CD14-positive monocyte (primary cell): ENCODE measurements around the gene SUSD1. TPM values are rescaled to one million over a fixed set of nuclear protein-coding genes. Genes with fewer than 3 reads are reported as not detected.
A peak's percentile ranks its signal among the peaks of the same experiment; 100 is the strongest.
"Not testable (repeated sequence)": the region's sequence is repeated elsewhere in the genome, so short reads cannot be mapped to it uniquely, and the experiment has no call there.

Experiments
- DNase-seq, 3 donors: peaks; one replicate each; pipeline ENCODE4 v3.0.0-alpha.2; 2011 to 2022
- H2AFZ ChIP-seq: 2 replicates; pipeline ENCODE4 v1.6.0; 2012; ENCODE audit warnings: mild to moderate bottlenecking, low read depth, low read length, inconsistent platforms; ENCODE audit not compliant: insufficient read depth, poor library complexity, severe bottlenecking
- H3K27ac ChIP-seq, 2 donors: 1 replicate in 1 of 2; 2 replicates in 1 of 2; pipeline ENCODE4 v1.5.1; 2012 to 2013; ENCODE audit warnings: low read length in 2 of 2, control low read depth in 1 of 2, inconsistent platforms in 1 of 2, low read depth in 1 of 2, mild to moderate bottlenecking in 1 of 2
- H3K27me3 ChIP-seq, 2 donors: one replicate each; pipeline versions ENCODE4 v1.6.0 to v1.6.1; 2011 to 2013; ENCODE audit warnings: low read length in 2 of 2; ENCODE audit not compliant: control insufficient read depth in 2 of 2, insufficient read depth in 2 of 2
- H3K36me3 ChIP-seq, 2 donors: replicated peaks in 1 of 2; 1 replicate in 1 of 2; 2 replicates in 1 of 2; pipeline versions ENCODE4 v1.5.1 to v1.6.1; 2012 to 2013; ENCODE audit warnings: low read length in 2 of 2, control low read depth in 1 of 2, inconsistent platforms in 1 of 2, mild to moderate bottlenecking in 1 of 2; ENCODE audit not compliant: insufficient read depth in 2 of 2, control insufficient read depth in 1 of 2
- H3K4me1 ChIP-seq, 2 donors: 1 replicate in 1 of 2; 2 replicates in 1 of 2; pipeline versions ENCODE4 v1.5.1 to v1.6.1; 2012 to 2013; ENCODE audit warnings: low read length in 2 of 2, control low read depth in 1 of 2, inconsistent platforms in 1 of 2, mild to moderate bottlenecking in 1 of 2, moderate library complexity in 1 of 2; ENCODE audit not compliant: insufficient read depth in 2 of 2, control insufficient read depth in 1 of 2
- H3K4me2 ChIP-seq: replicated peaks from 2 replicates; pipeline ENCODE3; 2012; ENCODE audit warnings: low read length, moderate library complexity, mild to moderate bottlenecking; ENCODE audit not compliant: poor library complexity, severe bottlenecking; ENCODE audit errors: extremely low read depth
- H3K4me3 ChIP-seq, 3 experiments: fragments of 200-600 bp in 1 of 3; sonication (generic) in 1 of 3; replicated peaks in 1 of 3; 1 replicate in 2 of 3; 2 replicates in 1 of 3; pipeline ENCODE4 v1.5.1; 2011 to 2013; ENCODE audit warnings: low read length in 3 of 3, mild to moderate bottlenecking in 3 of 3, control low read depth in 2 of 3, low read depth in 2 of 3, inconsistent platforms in 1 of 3, moderate library complexity in 1 of 3
- H3K79me2 ChIP-seq: 2 replicates; pipeline ENCODE4 v1.6.0; 2012; ENCODE audit warnings: mild to moderate bottlenecking, control low read depth, inconsistent platforms, low read length, moderate library complexity; ENCODE audit not compliant: insufficient read depth
- H3K9ac ChIP-seq: 2 replicates; pipeline ENCODE4 v1.6.0; 2017; ENCODE audit warnings: low read length, mild to moderate bottlenecking; ENCODE audit not compliant: insufficient read depth, poor library complexity, severe bottlenecking
- H3K9me3 ChIP-seq, 2 donors: replicated peaks in 1 of 2; 1 replicate in 1 of 2; 2 replicates in 1 of 2; pipeline versions ENCODE4 v1.5.1 to v1.6.1; 2012 to 2013; ENCODE audit warnings: low read length in 2 of 2, control low read depth in 1 of 2; ENCODE audit not compliant: control insufficient read depth in 1 of 2, insufficient read depth in 1 of 2
- H4K20me1 ChIP-seq: 2 replicates; pipeline ENCODE4 v1.6.0; 2012; ENCODE audit warnings: mild to moderate bottlenecking, low read length, control low read depth, moderate library complexity; ENCODE audit not compliant: insufficient read depth
- H3K27ac Mint-ChIP-seq, 7 donors: one replicate each; pipeline ENCODE4 v1.8.0; 2020; ENCODE audit warnings: mild to moderate bottlenecking in 7 of 7, mixed read lengths in 7 of 7, moderate library complexity in 6 of 7, inconsistent platforms in 2 of 7
- H3K27me3 Mint-ChIP-seq, 3 donors: one replicate each; pipeline ENCODE4 v1.8.0; 2021 to 2022; ENCODE audit warnings: low read depth in 3 of 3, mild to moderate bottlenecking in 3 of 3, mixed read lengths in 3 of 3, moderate library complexity in 3 of 3, inconsistent platforms in 1 of 3
- H3K36me3 Mint-ChIP-seq, 2 donors: one replicate each; pipeline ENCODE4 v1.8.0; 2020; ENCODE audit warnings: mixed read lengths in 2 of 2, inconsistent platforms in 1 of 2, mild to moderate bottlenecking in 1 of 2
- H3K4me1 Mint-ChIP-seq: one replicate; pipeline ENCODE4 v1.8.0; 2020; ENCODE audit warnings: mild to moderate bottlenecking, mixed read lengths
- H3K4me3 Mint-ChIP-seq, 2 donors: one replicate each; pipeline ENCODE4 v1.8.0; 2020; ENCODE audit warnings: mild to moderate bottlenecking in 2 of 2, mixed read lengths in 2 of 2, moderate library complexity in 1 of 2
- H3K9me3 Mint-ChIP-seq, 7 donors: one replicate each; pipeline ENCODE4 v1.8.0; 2020 to 2022; ENCODE audit warnings: mixed read lengths in 7 of 7, mild to moderate bottlenecking in 6 of 7, moderate library complexity in 6 of 7, inconsistent platforms in 2 of 7
- CTCF ChIP-seq: fragments of 200-600 bp; IDR thresholded peaks from one replicate; pipeline ENCODE4 v1.8.0; 2022; ENCODE audit warnings: antibody characterized with exemption, mild to moderate bottlenecking
- WGBS: methylation state at CpG from one replicate; pipeline ENCODE4 v1.1.5; 2013; ENCODE audit warnings: missing lambda C conversion rate; ENCODE audit not compliant: insufficient coverage; 5-methylcytosine and 5-hydroxymethylcytosine counted together
- intact Hi-C, 2 donors: fragments of 100-400 bp; cut with micrococcal nuclease; formaldehyde crosslinking; loops; one replicate each; pipeline versions ENCODE4 v1.15.0 to v1.15.1; 2023
- polyA plus RNA-seq, 3 donors: library from polyadenylated mRNA; depleted of rRNA in 1 of 3; unstranded in 2 of 3; stranded (reverse) in 1 of 3; fragments of 300-500 nt in 2 of 3; fragments of >200 nt in 1 of 3; fragmentation: Illumina TruSeq in 2 of 3; gene quantifications; 1 replicate in 2 of 3; 2 replicates in 1 of 3; pipeline ENCODE4 v1.2.3, GENCODE V29; 2012 to 2021

The SUSD1 gene
- polyA plus RNA-seq, 3 donors, result 29.1 to 42.3 (median 30.9) TPM

- intact Hi-C loops, result no loop called here
- DNase-seq, result peak in 2 of 3 donors; percentile 14 to 18
- peaks cover 13% of the 10 kb centered on the region for H3K4me1 Mint-ChIP-seq
- no peak for TF ChIP-seq CTCF
- H3K9me3 Mint-ChIP-seq, result peaks cover 0 to 14% (median 7%) of the 10 kb centered on the region in 7 donors
- H3K36me3 Mint-ChIP-seq, result peaks cover 9 to 14% of the 10 kb centered on the region in 2 donors
- WGBS, result 69% methylated on average over 2 of the region's 4 CpGs
- peaks cover 10 to 12% of the 10 kb centered on the region in 2 donors for H3K4me1 ChIP-seq
- peak overlapping the region in 5 of 7 donors; percentile 7 to 89 (median 23) for H3K27ac Mint-ChIP-seq
- H3K9me3 ChIP-seq, result peaks cover 0 to 6% of the 10 kb centered on the region in 2 donors
- no peaks in the 10 kb centered on the region for H3K79me2 ChIP-seq
- no peak overlapping the region for H3K9ac ChIP-seq
- H3K27me3 ChIP-seq, result no peaks in the 10 kb centered on the region
- peak overlapping the region in 1 of 2 donors; percentile 2 for H3K27ac ChIP-seq
- H3K4me3 Mint-ChIP-seq, result no peak overlapping the region
- H3K4me3 ChIP-seq, result no peak overlapping the region
- peaks cover 0 to 3% (median 2%) of the 10 kb centered on the region in 3 donors for H3K27me3 Mint-ChIP-seq
- no peaks in the 10 kb centered on the region for H4K20me1 ChIP-seq
- no peak overlapping the region for H3K4me2 ChIP-seq
- no peaks in the 10 kb centered on the region for H3K36me3 ChIP-seq
- H2AFZ ChIP-seq, result peak overlapping the region; percentile 21
Observed at GRCh38 chr9:112194969-112195431, 19.9 kb upstream of the SUSD1 start.

GRCh38 chr9:112193572-112194288 is 18.6 kb upstream of the SUSD1 start:
- intact Hi-C loops, result no loop called here

GRCh38 chr9:112190320-112190719 is 15.2 kb upstream of the SUSD1 start:
- H3K9ac ChIP-seq, H3K4me3 Mint-ChIP-seq: not testable (repeated sequence)

More at GRCh38 chr9:112193572-112194288, 18.6 kb upstream of the SUSD1 start:
- no peak for TF ChIP-seq CTCF
- Histone ChIP-seq H3K9ac (no peak overlapping the region), H3K27me3 (no peaks in the 10 kb centered on the region), H3K79me2 (no peaks in the 10 kb centered on the region), H3K4me2 (no peak overlapping the region), H3K27ac (no peak overlapping the region), H3K36me3 (no peaks in the 10 kb centered on the region), H3K4me1 (peaks cover 10 to 12% of the 10 kb centered on the region in 2 donors), H3K9me3 (peaks cover 0 to 6% of the 10 kb centered on the region in 2 donors), H2AFZ (no peak overlapping the region), H4K20me1 (no peaks in the 10 kb centered on the region), H3K4me3 (no peak overlapping the region)
- Mint-ChIP-seq H3K27me3 (peaks cover 0 to 3% (median 1%) of the 10 kb centered on the region in 3 donors), H3K27ac (peak overlapping the region in 1 of 7 donors; percentile 80), H3K9me3 (peaks cover 0 to 14% (median 7%) of the 10 kb centered on the region in 7 donors), H3K4me3 (no peak overlapping the region), H3K4me1 (peaks cover 13% of the 10 kb centered on the region), H3K36me3 (peaks cover 9 to 14% of the 10 kb centered on the region in 2 donors)
- peak in 1 of 3 donors; percentile 12 for DNase-seq
- WGBS, result 96% methylated on average over 4 of the region's 6 CpGs

More at GRCh38 chr9:112190320-112190719, 15.2 kb upstream of the SUSD1 start:
- H3K9me3 Mint-ChIP-seq, result peaks cover 0 to 14% (median 7%) of the 10 kb centered on the region in 7 donors
- H3K27me3 Mint-ChIP-seq, DNase-seq, H3K79me2 ChIP-seq, H3K27ac ChIP-seq, H3K4me2 ChIP-seq, H3K9me3 ChIP-seq, H3K27me3 ChIP-seq, H3K4me3 ChIP-seq, H3K36me3 ChIP-seq, H2AFZ ChIP-seq, intact Hi-C loops, H4K20me1 ChIP-seq: not testable (repeated sequence)
- H3K4me1 Mint-ChIP-seq, result peaks cover 12% of the 10 kb centered on the region
- WGBS, result no CpG with 5 or more reads among the region's 1 CpG
- H3K27ac Mint-ChIP-seq, result peak overlapping the region in 1 of 7 donors; percentile 16
- H3K4me1 ChIP-seq, result peaks cover 8 to 10% of the 10 kb centered on the region in 2 donors
- H3K36me3 Mint-ChIP-seq, result peaks cover 9 to 14% of the 10 kb centered on the region in 2 donors
